NB4 (cell line): ENCODE measurements around the gene FGD3.

Experiments used
- DNase-seq: peaks from one replicate; pipeline ENCODE4 v3.0.0; 2010; ENCODE audit warnings: low read depth
- H3K4me3 ChIP-seq: one replicate; pipeline ENCODE4 v1.5.1; 2011; ENCODE audit warnings: mild to moderate bottlenecking, low read depth, low read length, moderate library complexity
- CTCF ChIP-seq: IDR thresholded peaks from one replicate; pipeline ENCODE4 v1.5.1; 2012; ENCODE audit warnings: low read depth, low read length
- MAX ChIP-seq: IDR thresholded peaks from 2 replicates; pipeline ENCODE4 v1.6.1; 2011; ENCODE audit warnings: low read depth, low read length
- MYC ChIP-seq: IDR thresholded peaks from 2 replicates; pipeline ENCODE4 v1.6.1; 2011; ENCODE audit warnings: low read depth, low read length
- POLR2A ChIP-seq: IDR thresholded peaks from 2 replicates; pipeline ENCODE4 v1.6.1; 2011; ENCODE audit warnings: mild to moderate bottlenecking; ENCODE audit not compliant: insufficient read length; ENCODE audit errors: extremely low read depth

Gene FGD3

GRCh38 chr9:93064392-93065134 lies 117.2 kb downstream of the FGD3 start:
- H3K4me3 ChIP-seq, result peak overlapping the region; percentile 9
- peak; percentile 98 for DNase-seq
- TF ChIP-seq POLR2A, result peak; percentile 26
- TF ChIP-seq MYC, result peak; percentile 79; the same call in 1 of the 2 replicates
- no peak for TF ChIP-seq CTCF
- TF ChIP-seq MAX, result peak; percentile 81

- H3K4me3 ChIP-seq, result peak overlapping the region; percentile 9
- peak; percentile 91 for DNase-seq
- TF ChIP-seq MYC, result peak; percentile 76
- TF ChIP-seq CTCF, result no peak
- TF ChIP-seq MAX, result peak; percentile 94
- no peak for TF ChIP-seq POLR2A
These were observed 117.9 kb downstream of the FGD3 start for GRCh38 chr9:93065135-93065720.

GRCh38 chr9:93066978-93067603 lies 119.8 kb downstream of the FGD3 start:
- TF ChIP-seq CTCF (no peak), MYC (no peak), POLR2A (no peak)
- DNase-seq, result no peak
- no peak overlapping the region for H3K4me3 ChIP-seq

GRCh38 chr9:93068956-93069355 lies 121.6 kb downstream of the FGD3 start:
- TF ChIP-seq MYC (no peak), MAX (no peak), CTCF (no peak), POLR2A (no peak)
- DNase-seq, result no peak

GRCh38 chr9:93071464-93071863 lies 124.1 kb downstream of the FGD3 start:
- H3K4me3 ChIP-seq, result no peak overlapping the region
- DNase-seq, result peak; percentile 57
- peak; percentile 57 for TF ChIP-seq MAX
- TF ChIP-seq MYC, result no peak

More at GRCh38 chr9:93068956-93069355, 121.6 kb downstream of the FGD3 start:
- no peak overlapping the region for H3K4me3 ChIP-seq

- H3K4me3 ChIP-seq, result no peak overlapping the region
- TF ChIP-seq MYC (no peak), POLR2A (no peak)
- no peak for DNase-seq
These were observed 125.1 kb downstream of the FGD3 start for GRCh38 chr9:93072383-93072795.
